H1 (cell line): ENCODE data around the gene TIMM22. TPM values are rescaled to one million over a fixed set of nuclear protein-coding genes. Genes with fewer than 3 reads are reported as not detected.

Experiments used
- CTBP2 ChIP-seq: IDR thresholded peaks from 2 replicates; pipeline ENCODE4 v1.7.0; 2011; ENCODE audit warnings: borderline replicate concordance, mild to moderate bottlenecking, moderate library complexity, mixed read lengths, low read length; ENCODE audit not compliant: insufficient read depth, insufficient read length
- CTCF ChIP-seq, 3 experiments: IDR thresholded peaks; 1 replicate in 2 of 3; 2 replicates in 1 of 3; pipeline versions ENCODE4 v1.5.1 to v1.6.1; 2011; ENCODE audit warnings: low read length in 3 of 3, mild to moderate bottlenecking in 3 of 3, inconsistent platforms in 2 of 3, low read depth in 1 of 3, moderate library complexity in 1 of 3; ENCODE audit not compliant: insufficient read depth in 1 of 3; ENCODE audit errors: control extremely low read depth in 1 of 3
- GABPA ChIP-seq: IDR thresholded peaks from 2 replicates; pipeline ENCODE4 v1.6.1; 2011; ENCODE audit warnings: mild to moderate bottlenecking, low read length, moderate library complexity, borderline replicate concordance; ENCODE audit not compliant: insufficient read depth
- KDM4A ChIP-seq: IDR thresholded peaks from one replicate; pipeline ENCODE4 v1.7.1; 2012; ENCODE audit warnings: low read depth, mild to moderate bottlenecking, moderate library complexity, low read length, inconsistent platforms; ENCODE audit not compliant: severe bottlenecking
- NANOG ChIP-seq: IDR thresholded peaks from 2 replicates; pipeline ENCODE4 v1.6.1; 2011; ENCODE audit warnings: low read length, low read depth, mild to moderate bottlenecking, inconsistent platforms; ENCODE audit not compliant: insufficient read depth, poor library complexity, severe bottlenecking
- POLR2A ChIP-seq, 2 experiments: IDR thresholded peaks; 1 replicate in 1 of 2; 2 replicates in 1 of 2; pipeline ENCODE4 v1.6.1; 2011; ENCODE audit warnings: low read depth in 2 of 2, low read length in 2 of 2, mild to moderate bottlenecking in 2 of 2; ENCODE audit errors: control extremely low read depth in 1 of 2
- SAP30 ChIP-seq: fragments of 300-600 bp; sonication (generic); IDR thresholded peaks from 2 replicates; pipeline ENCODE4 v1.7.1; 2012; ENCODE audit warnings: low read length, moderate library complexity, mild to moderate bottlenecking, inconsistent platforms; ENCODE audit not compliant: insufficient read depth, insufficient replicate concordance
- SIN3A ChIP-seq, 2 experiments: IDR thresholded peaks in 1 of 2; conservative IDR thresholded peaks in 1 of 2; 2 replicates each; pipeline ENCODE4 v1.6.1; 2011 to 2012; ENCODE audit warnings: low read length in 2 of 2, improper control_type of control experiment in 1 of 2, low read depth in 1 of 2, mild to moderate bottlenecking in 1 of 2
- polyA plus RNA-seq, 7 experiments: library from polyadenylated mRNA; depleted of rRNA in 3 of 7; stranded (reverse) in 5 of 7; unstranded in 2 of 7; fragments of >200 nt in 5 of 7; fragments of 200-250 nt in 2 of 7; gene quantifications; 1 replicate in 5 of 7; 2 replicates in 1 of 7; 4 replicates in 1 of 7; pipeline versions ENCODE4 v1.2.1 to v1.2.3, GENCODE V29; 2011 to 2013; ENCODE audit warnings: missing spikeins in 2 of 7, mixed read lengths in 2 of 7
- total RNA-seq: library from RNA; stranded (reverse); fragmentation: NEBNext Ultra II Directional; extraction: Animal tissue kit (Norgen Biotek cat#: 25700); gene quantifications from 2 replicates; pipeline ENCODE4 v1.2.1, GENCODE V29; 2021

TIMM22 gene
- total and polyA plus RNA-seq, 2 of the 8 experiments (the other 6 are each of a cell fraction or from before 2014, with no cell fraction given) = 13.8 to 17.4 TPM

DNA sequence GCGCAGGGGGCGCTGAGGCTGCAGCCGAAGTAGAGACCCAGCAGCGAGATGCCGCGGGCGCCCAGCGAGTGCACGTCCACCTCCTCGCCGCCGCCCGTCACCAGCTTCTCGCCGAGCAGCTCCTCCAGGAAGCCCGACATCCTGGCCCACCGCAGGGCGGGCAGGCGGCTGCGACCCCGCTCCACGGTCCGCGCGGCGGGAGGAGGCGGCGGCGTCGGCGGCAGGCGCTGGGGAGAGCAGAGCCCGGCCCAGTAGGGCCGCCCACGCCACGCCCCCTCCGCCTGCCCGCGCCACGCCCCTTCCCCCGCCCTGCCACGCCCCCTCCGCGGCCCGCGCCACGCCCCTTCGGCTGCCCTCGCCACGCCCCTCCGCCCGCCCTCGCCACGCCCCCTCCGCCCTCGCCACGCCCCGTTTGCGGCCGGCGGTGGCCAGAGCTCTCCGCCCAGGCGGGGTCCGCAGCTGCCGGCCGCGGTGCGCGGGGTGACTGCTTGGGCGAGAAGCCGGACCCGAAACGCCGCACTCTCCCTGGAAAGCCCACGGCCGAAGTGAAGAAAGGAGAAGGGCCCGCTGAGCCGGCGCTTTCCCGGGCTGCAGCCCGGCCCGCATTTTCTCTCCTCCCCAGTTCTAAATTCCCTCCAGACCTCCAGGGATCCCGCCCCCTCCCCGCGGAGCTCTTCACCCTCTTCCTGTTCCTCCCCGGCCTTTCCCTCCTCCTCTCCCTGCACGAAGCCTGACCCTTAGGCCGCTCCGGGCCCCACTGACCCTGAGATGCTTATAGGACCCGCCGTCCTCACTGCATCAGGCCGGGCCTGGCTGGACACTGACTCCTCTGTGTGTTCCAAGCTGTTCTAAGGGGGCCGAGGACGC, 17.2 kb upstream of the TIMM22 start, which contains the start of gene NXN (continued):
- TF ChIP-seq SIN3A (conservative IDR thresholded peaks at IDR 0.05 in 1 of 2, IDR thresholded peaks at IDR 0.05 in 1 of 2; ENCODE audit: low read depth in 1 of 2, low read length in 2 of 2) (peak in 1 of 2 experiments; percentile 76; a peak in 1 of 4 replicates), KDM4A (peak; percentile 68), NANOG (no peak), POLR2A (IDR thresholded peaks at IDR 0.05; ENCODE audit: control extremely low read depth in 1 of 2, low read depth in 2 of 2, low read length in 2 of 2) (peak in 1 of 2 experiments; percentile 67; a peak in 2 of 3 replicates), GABPA (no peak), CTBP2 (no peak), SAP30 (peak; percentile 41), CTCF (IDR thresholded peaks at IDR 0.05; ENCODE audit: control extremely low read depth in 1 of 3, insufficient read depth in 1 of 3, low read depth in 1 of 3, low read length in 3 of 3) (peak in 2 of 3 experiments; percentile 18 to 38; a peak in 3 of 4 replicates)
- TF ChIP-seq, all 59 proteins: peak for 12
